IMR-90 (cell line): Measurements from ENCODE around the gene ASL.

Experiments
- BHLHE40 ChIP-seq: fragments of 150-350 bp; IDR thresholded peaks from 2 replicates; pipeline ENCODE4 v1.6.1; 2016; ENCODE audit warnings: mild to moderate bottlenecking, low read depth, low read length
- CEBPB ChIP-seq: IDR thresholded peaks from 2 replicates; pipeline ENCODE4 v1.6.1; 2012; ENCODE audit warnings: low read depth, low read length, improper control_type of control experiment
- CTCF ChIP-seq: conservative IDR thresholded peaks from 2 replicates; pipeline ENCODE4 v1.5.1; 2012; ENCODE audit warnings: mild to moderate bottlenecking, low read depth, low read length, improper control_type of control experiment
- FOS ChIP-seq: fragments of 150-350 bp; IDR thresholded peaks from 2 replicates; pipeline ENCODE4 v1.6.1; 2016; ENCODE audit warnings: low read depth, low read length
- MAFK ChIP-seq: IDR thresholded peaks from 2 replicates; pipeline ENCODE4 v1.6.1; 2012; ENCODE audit warnings: low read depth, low read length, improper control_type of control experiment
- MAZ ChIP-seq: IDR thresholded peaks from 2 replicates; pipeline ENCODE4 v1.6.1; 2012; ENCODE audit warnings: low read depth, mild to moderate bottlenecking, low read length, improper control_type of control experiment, moderate library complexity, borderline replicate concordance
- MXI1 ChIP-seq: IDR thresholded peaks from 2 replicates; pipeline ENCODE4 v1.6.1; 2012; ENCODE audit warnings: low read depth, mild to moderate bottlenecking, low read length, moderate library complexity, borderline replicate concordance
- NFE2L2 ChIP-seq: fragments of 150-350 bp; IDR thresholded peaks from 2 replicates; pipeline ENCODE4 v1.6.1; 2016; ENCODE audit warnings: low read depth, mild to moderate bottlenecking, low read length
- POLR2A ChIP-seq: IDR thresholded peaks from 2 replicates; pipeline ENCODE4 v1.6.1; 2012; ENCODE audit warnings: mild to moderate bottlenecking, low read depth, low read length
- RFX5 ChIP-seq: IDR thresholded peaks from 2 replicates; pipeline ENCODE4 v1.8.0; 2012; ENCODE audit warnings: low read depth, mild to moderate bottlenecking, low read length, moderate library complexity
- USF2 ChIP-seq: fragments of 150-350 bp; IDR thresholded peaks from 2 replicates; pipeline ENCODE4 v1.6.1; 2017; ENCODE audit warnings: mild to moderate bottlenecking, antibody characterized with exemption, low read length, low read depth

- no peak for TF ChIP-seq CTCF
- TF ChIP-seq MAZ: peak; percentile 59; the same call in 1 of the 2 replicates
- no peak for TF ChIP-seq POLR2A
- TF ChIP-seq BHLHE40: no peak
- no peak for TF ChIP-seq USF2
- TF ChIP-seq RFX5: no peak
- TF ChIP-seq NFE2L2: no peak
- TF ChIP-seq FOS: no peak
- TF ChIP-seq CEBPB: no peak
- peak; percentile 14; the same call in 1 of the 2 replicates for TF ChIP-seq MXI1
- TF ChIP-seq MAFK: no peak
Measured at GRCh38 chr7:66099551-66100407, 24.2 kb downstream of the ASL start.
